Measurements from ENCODE around the gene TBC1D22A. TPM values are rescaled to one million over a fixed set of nuclear protein-coding genes. Genes with fewer than 3 reads are reported as not detected.

Gene TBC1D22A
- total RNA-seq, 4 donors from 2014 or later = 18.8 to 25.2 (median 23.1) TPM

- H3K4me1 ChIP-seq = peaks cover 7 to 14% of the 10 kb centered on the region in 2 donors
- TF ChIP-seq POLR2A (IDR thresholded peaks at IDR 0.05) (no peak), CTCF (IDR thresholded peaks at IDR 0.05 in 4 of 5, conservative IDR thresholded peaks at IDR 0.05 in 1 of 5) (no peak)
- H3K27me3 ChIP-seq = no peaks in the 10 kb centered on the region
- ATAC-seq = no peak
- DNase-seq = no peak
- no peaks in the 10 kb centered on the region for H3K9me3 ChIP-seq
- peaks cover 0 to 36% of the 10 kb centered on the region in 2 donors for H3K36me3 ChIP-seq
- no peak overlapping the region for H3K4me3 ChIP-seq
- no peak overlapping the region for H3K27ac ChIP-seq
- intact Hi-C loops (cut with DNase I; ENCODE audit: low total_unique reads) (no loop called here), in situ Hi-C loops (cut with MboI; ENCODE audit: low sequenced_read_pairs in 4 of 4) (loop anchor here in 1 of 4 donors (25.0 kb wide), 1 partner anchor 233 kb away; no protein-coding TSS in a partner anchor)
Observed at GRCh38 chr22:46795140-46795539, 32.7 kb downstream of the TBC1D22A start.

GRCh38 chr22:46795845-46796565 lies 33.6 kb downstream of the TBC1D22A start:
- no peak for TF ChIP-seq CTCF (IDR thresholded peaks at IDR 0.05 in 4 of 5, conservative IDR thresholded peaks at IDR 0.05 in 1 of 5)
- Histone ChIP-seq H3K27me3 (no peaks in the 10 kb centered on the region), H3K4me3 (no peak overlapping the region), H3K4me1 (peaks cover 7 to 12% of the 10 kb centered on the region in 2 donors), H3K27ac (no peak overlapping the region), H3K9me3 (no peaks in the 10 kb centered on the region), H3K36me3 (peaks cover 0 to 42% of the 10 kb centered on the region in 2 donors)
- in situ Hi-C loops (cut with MboI; ENCODE audit: low sequenced_read_pairs in 4 of 4) (loop anchor here in 1 of 4 donors (25.0 kb wide), 1 partner anchor 234 kb away; no protein-coding TSS in a partner anchor), intact Hi-C loops (cut with DNase I; ENCODE audit: low total_unique reads) (no loop called here)
- ATAC-seq (no peak), DNase-seq (no peak)

GRCh38 chr22:46796566-46797195 lies 34.2 kb downstream of the TBC1D22A start:
- peaks cover 5 to 6% of the 10 kb centered on the region in 2 donors for H3K4me1 ChIP-seq
- DNase-seq (no peak), ATAC-seq (no peak)
- intact Hi-C loops (cut with DNase I; ENCODE audit: low total_unique reads) (no loop called here), in situ Hi-C loops (cut with MboI; ENCODE audit: low sequenced_read_pairs in 4 of 4) (loop anchor here in 1 of 4 donors (25.0 kb wide), 1 partner anchor 234 kb away; no protein-coding TSS in a partner anchor)
- H3K4me3 ChIP-seq = no peak overlapping the region
- H3K9me3 ChIP-seq = no peaks in the 10 kb centered on the region
- no peak overlapping the region for H3K27ac ChIP-seq
- TF ChIP-seq POLR2A (IDR thresholded peaks at IDR 0.05) = no peak
- TF ChIP-seq CTCF (IDR thresholded peaks at IDR 0.05 in 4 of 5, conservative IDR thresholded peaks at IDR 0.05 in 1 of 5) = no peak
- peaks cover 0 to 45% of the 10 kb centered on the region in 2 donors for H3K36me3 ChIP-seq
- no peaks in the 10 kb centered on the region for H3K27me3 ChIP-seq

GRCh38 chr22:46797355-46797754 lies 34.9 kb downstream of the TBC1D22A start:
- intact Hi-C loops (cut with DNase I; ENCODE audit: low total_unique reads) (no loop called here), in situ Hi-C loops (cut with MboI; ENCODE audit: low sequenced_read_pairs in 4 of 4) (loop anchor here in 1 of 4 donors (25.0 kb wide), 1 partner anchor 235 kb away; no protein-coding TSS in a partner anchor)
- DNase-seq (no peak), ATAC-seq (no peak)
- H3K27me3 ChIP-seq = no peaks in the 10 kb centered on the region
- no peaks in the 10 kb centered on the region for H3K9me3 ChIP-seq
- no peaks in the 10 kb centered on the region for H3K4me1 ChIP-seq
- no peak overlapping the region for H3K27ac ChIP-seq
- peaks cover 0 to 51% of the 10 kb centered on the region in 2 donors for H3K36me3 ChIP-seq
- no peak overlapping the region for H3K4me3 ChIP-seq
- TF ChIP-seq POLR2A (IDR thresholded peaks at IDR 0.05) (no peak), CTCF (IDR thresholded peaks at IDR 0.05 in 4 of 5, conservative IDR thresholded peaks at IDR 0.05 in 1 of 5) (no peak)

Data from gastrocnemius medialis (tissue), 4 donors.